T1000 (cell line): ENCODE data around the gene NPS.

Source experiments
- DNase-seq: peaks from one replicate; lab custom pipeline; 2025; ENCODE audit warnings: mixed read lengths; lab: John Stamatoyannopoulos, UW

NPS gene

GRCh38 chr10:127549009-127549408 is at the start of gene NPS:
NPS (plus strand) TSS chr10:127549309; CDS start chr10:127549369, 60 bp downstream.
- no peak for DNase-seq

GRCh38 chr10:127500127-127500526 is 49.0 kb upstream of the NPS start:
- DNase-seq, result no peak

DNA sequence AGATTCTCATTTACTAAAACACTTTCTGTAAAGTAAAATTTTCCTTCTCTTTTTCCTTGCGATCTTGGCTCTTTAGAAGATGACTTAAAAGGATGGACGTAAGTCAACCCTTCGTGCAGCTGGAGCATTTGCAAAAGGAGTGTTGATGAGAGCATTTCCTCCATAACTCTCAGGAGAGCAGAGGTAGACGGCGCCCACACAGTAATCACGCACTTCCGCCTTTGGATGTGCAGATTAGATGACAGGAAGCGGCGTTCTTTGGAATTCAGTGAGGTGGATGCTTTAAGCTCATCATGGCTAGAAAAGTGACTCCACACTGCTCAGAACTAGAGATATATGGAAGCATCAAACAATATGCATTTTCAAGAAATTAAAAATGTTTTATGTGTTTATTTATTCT is 43.0 kb upstream of the NPS start:
- no peak for DNase-seq

DNA sequence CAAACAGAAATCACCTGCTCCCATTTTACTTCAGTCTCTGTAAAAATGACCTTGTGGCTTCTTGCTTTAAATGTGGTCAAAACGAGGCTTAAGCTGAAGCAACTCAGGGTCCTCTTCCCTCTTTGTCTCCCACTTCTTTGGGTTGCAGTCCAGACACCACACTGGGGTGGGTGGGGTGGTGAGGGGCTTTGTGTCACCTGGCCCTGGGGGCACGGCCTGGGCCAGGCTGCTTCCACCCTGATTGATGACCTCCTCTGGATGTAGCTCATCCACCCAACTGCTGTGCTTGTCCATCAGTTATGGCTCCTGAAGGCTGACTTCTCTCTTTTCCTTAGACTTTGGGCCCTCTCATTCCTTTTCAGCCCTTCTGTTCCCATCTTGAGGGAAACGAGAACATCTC is 26.8 kb upstream of the NPS start:
- no peak for DNase-seq

- no peak for DNase-seq
Measured at GRCh38 chr10:127523476-127523875, 25.6 kb upstream of the NPS start.

GRCh38 chr10:127524229-127524628 is 24.9 kb upstream of the NPS start:
- no peak for DNase-seq

DNA sequence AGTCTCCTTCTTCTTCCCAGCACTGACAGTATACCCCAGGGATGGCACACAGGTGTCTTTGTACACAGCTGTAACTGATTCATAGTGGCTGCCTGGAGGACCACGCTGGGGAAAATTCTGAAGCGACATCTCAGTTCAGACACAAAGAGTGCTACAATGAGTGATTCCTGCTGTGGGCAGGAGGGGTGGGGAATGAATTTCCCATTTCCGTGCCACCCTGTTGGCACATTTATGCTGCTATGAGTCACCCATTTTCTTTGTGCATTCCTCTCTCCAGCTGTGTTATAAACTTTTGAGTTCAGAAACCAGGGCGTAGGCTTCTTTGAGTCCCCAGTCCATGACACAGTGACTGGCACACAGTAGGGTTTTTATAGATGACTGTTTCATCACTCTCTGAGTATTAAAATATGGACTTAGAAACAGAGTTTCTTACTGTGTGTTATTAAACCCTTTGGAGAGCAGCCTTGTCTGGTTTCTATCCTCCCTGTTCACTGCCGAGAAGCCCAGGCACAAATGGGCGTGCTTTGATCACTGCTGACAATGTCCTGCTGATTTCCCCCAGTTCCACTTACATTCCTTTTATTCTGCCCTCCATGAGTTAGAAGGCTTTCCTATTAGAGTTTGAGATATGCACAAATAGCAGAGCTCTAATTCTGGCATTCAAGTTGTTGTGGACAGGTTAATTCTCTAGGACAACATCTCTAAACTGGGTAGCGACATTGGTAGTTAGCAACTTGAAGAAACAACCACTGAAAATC is 24.0 kb upstream of the NPS start:
- DNase-seq, result no peak

DNA sequence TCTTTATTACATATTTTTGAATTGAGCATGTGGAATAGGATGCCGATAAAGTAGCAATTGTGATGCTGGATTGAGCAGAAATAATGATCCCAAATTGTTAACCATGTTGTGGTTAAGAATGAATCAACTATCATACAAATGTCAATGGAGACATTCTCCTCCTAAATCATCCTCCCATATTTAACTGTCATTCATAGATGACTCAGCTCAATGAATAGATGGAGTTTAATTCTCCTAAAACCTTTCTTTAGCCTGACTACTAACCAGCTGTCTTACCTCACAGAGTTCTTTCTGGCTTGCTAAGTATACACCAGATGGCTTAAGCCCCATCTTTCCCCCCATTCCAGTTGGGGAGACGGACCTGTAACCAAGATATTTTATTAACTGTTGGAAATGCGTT is 23.4 kb upstream of the NPS start:
- no peak for DNase-seq

- DNase-seq, result no peak
Measured at GRCh38 chr10:127526161-127526560, 22.9 kb upstream of the NPS start.

DNA sequence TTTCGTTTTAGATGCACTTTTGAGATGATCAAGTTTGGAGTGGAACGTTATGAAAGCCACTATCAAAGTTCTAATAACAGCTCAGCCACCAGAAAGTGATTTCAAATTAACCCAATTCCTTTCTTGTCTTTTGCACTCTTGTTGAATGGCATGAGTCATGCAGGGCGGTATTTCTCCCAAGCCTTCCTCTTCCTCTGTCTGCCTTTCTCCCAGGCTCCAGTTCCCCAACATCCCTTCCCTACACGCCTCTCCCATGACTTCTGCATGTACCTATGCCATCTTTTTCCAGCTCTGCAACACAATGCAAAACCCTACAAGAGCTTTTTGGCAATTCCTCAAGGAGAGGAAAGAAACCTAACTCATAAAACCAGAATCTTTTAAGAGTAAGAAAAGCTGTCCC is 21.8 kb upstream of the NPS start:
- no peak for DNase-seq

GRCh38 chr10:127527891-127528290 is 21.2 kb upstream of the NPS start:
- DNase-seq, result no peak

- DNase-seq, result no peak
Measured at GRCh38 chr10:127532193-127532592, 16.9 kb upstream of the NPS start.

DNA sequence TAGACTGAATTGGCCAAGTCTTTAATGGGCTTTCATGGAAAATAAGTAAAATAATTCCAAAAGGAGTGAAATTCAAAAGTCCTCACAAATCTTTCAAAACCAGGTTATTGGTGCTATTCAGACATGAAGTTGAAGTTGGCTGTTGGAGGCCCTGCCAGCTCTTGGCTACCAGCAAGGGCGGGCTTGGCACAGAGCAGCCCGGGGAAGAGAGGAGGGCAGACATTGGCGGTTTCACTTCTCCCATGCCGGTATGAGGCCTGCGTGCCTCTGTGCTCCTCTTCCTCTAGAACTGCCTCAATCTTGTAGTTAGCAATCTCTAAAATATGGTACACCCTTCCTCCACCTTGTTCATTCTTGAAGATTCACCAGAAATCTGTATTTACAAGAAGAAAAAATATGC is 16.4 kb upstream of the NPS start:
- no peak for DNase-seq

- no peak for DNase-seq
Measured at GRCh38 chr10:127534074-127534473, 15.0 kb upstream of the NPS start.

DNA sequence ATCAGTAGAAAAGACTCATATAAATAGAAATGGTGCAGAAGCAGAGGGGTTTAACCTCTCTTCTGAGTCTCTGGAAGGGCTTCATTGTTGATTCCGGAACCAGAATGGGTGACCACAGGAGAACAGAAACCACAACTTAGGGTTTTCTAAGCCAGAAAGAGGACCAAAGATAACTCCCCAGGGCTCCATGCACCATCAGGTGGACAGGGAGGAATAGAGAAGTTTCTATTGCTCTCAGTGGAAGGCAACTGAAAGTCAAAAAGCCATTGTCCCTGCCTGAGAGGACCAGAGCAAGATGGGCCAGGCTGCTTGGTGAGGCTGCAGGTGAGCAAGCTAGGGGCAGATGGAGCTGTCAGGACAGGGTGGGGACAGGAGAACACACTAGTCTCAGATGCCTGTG is 14.6 kb upstream of the NPS start:
- DNase-seq, result no peak

DNA sequence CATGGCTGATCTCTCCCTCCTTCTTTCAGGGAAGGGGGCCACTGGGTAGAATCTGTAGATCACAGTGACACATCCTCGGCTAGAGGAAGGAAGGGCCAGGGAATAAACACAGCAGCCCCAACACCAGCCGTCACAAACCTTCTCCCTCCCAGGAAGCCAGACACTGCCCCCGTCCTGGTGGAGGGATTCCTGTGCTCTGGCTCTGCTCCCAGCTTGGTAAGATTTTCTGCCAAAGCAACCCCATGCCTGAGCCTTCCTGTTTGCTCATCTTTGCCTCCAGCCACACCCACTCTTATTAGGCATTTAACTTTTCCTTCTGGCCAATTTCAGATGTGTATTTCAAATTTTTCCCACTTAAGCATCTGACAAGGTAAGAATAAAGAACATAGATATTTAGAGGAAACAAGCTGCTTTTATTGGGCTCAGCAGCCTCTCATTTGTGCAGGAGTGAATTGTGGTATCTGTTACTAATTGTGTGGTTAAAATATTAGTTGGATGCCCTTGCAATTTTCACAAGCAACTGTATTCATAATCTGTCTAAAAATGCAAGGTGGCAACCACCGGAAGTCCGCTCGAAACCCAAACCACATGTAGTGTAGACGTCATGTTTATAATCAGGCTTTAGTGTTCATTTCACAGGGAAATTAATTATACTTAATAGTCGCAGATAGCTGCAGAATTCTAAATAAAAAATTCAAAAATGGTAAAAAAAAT is 13.2 kb upstream of the NPS start:
- no peak for DNase-seq

DNA sequence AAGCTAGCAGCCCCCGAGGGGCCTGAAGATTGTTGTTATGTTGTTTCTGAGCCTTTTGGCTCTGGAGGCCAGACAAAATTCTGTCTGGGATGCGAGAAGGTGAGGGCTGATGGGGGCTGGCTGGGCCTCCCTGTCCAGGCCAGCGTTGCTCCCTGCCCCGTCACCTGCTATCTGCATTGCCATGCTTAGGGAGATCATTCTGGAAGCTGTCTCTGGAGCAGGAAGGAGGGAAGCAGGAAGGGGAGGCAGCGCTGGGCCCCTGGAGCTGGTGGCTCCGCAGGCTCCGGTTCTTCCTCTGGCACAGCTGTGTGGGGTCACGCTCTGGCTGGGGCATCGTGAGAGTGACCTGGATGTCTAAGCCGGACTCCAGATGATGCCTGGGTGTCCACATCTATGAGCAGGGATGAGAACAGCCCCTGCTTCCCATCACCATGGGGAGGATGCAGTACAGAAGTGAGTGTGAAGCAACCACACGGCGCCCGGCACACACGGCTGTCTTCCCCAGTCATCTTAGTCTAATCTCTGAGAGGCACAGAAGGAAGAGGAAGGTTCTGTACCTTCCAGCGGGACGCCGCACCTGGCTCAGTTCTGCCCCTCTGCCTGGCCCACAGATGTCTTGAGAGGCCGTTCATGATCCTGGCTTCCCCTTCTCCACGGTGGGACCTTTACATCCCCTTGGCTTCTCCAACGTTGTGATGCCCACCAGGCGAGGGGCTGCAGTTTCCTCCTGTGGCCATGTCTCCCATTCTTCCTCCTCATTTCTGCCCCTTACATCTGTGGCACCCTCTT is 11.9 kb upstream of the NPS start:
- no peak for DNase-seq

DNA sequence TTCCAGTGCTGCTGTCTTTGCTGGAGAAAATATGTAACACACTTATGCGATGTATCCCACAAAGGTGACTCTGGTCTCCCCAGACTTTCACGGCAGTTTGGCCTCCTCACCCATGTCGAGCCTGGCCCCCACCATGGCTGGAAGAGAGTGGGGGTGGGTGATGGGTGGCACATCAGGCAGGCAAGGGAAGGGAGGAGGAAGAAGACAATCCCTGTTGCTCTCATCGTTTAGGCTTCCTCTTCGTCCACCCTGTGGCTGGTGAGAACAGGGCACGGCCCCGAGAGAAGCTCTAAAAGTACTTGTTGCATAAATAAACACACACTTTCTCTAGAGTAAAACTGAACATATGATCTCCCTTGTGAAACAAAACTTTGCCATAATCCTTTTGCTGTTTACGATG is 11.2 kb upstream of the NPS start:
- DNase-seq, result no peak

DNA sequence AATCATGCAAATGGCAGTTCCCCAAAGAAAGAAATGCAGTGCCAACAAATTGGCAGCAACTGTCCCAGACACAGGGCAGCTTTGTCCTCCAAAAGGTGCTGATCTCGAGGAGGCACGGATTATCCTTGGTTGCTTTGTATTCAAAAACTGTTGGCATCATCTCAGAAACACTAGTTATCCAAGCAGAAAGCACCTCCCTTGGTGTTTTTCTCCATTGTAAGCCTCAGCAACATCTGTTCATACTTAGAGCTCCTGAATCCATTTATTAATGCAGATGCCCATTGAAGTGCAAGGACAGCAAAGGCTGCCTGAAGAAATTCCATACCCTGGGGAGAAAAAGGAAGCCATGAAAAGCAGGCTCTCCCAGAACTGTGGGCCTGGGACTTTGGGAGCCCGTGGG is 1.1 kb upstream of the NPS start:
- no peak for DNase-seq

DNA sequence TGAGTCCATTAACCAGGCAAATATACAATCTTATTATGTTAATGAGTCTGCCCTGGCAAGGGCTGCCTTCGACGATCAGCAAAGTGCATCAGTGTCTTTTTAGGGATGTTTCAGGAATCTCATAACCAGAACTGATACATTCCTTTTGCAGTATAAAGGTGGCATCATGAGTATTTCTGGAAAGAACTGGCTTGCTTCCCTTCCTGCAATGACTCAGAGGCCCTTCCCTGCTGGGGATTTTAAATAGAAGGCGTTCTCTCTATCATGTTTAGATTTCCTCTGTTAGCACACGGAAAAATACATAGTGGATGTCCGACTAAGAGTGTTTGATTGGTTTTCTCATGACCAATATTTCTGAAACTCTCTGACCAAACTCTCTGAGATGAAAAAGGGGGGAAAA is 1.8 kb downstream of the NPS start:
- no peak for DNase-seq

DNA sequence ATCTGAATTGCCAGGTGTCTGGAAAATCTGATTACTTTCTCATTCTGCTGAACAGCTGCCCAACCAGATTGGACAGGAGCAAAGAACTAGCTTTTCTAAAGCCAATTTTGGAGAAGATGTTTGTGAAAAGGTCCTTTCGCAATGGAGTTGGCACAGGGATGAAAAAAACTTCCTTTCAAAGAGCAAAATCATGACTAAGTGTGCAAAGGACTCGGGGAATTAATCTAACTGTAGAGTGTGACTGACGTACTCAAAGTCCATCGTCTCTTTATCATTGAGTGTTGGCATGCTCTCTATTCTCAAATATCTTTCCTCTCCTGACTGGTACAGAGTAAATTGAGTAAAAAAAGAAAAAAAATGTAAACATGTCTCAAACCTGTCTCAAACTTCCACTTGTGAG is 3.3 kb downstream of the NPS start:
- DNase-seq, result no peak

- no peak for DNase-seq
Measured at GRCh38 chr10:127553417-127553816, 4.3 kb downstream of the NPS start.

DNA sequence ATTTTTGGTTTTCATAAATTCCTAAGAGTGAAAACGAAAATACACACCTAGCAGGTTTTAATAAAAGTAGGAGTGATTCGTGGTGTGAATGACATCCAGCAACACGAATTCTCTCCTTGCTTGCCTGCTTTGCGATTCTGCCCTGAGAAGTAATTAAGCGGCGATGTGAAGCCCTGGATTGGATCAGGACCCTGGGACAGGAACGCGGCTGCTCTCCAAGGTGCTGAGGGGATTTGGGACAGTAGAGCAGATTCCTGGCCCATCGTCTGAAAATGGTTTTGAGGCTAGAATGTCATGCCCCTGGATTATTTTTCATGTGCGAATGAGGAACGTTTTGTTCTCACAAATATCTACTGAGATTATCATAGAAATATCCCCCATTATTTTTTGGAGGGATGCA is 7.8 kb downstream of the NPS start:
- no peak for DNase-seq
